Measurements from ENCODE around the gene TCEAL6.
"Not testable (repeated sequence)": the region's sequence is repeated elsewhere in the genome, so short reads cannot be mapped to it uniquely, and the experiment has no call there.

TCEAL6 gene

DNA sequence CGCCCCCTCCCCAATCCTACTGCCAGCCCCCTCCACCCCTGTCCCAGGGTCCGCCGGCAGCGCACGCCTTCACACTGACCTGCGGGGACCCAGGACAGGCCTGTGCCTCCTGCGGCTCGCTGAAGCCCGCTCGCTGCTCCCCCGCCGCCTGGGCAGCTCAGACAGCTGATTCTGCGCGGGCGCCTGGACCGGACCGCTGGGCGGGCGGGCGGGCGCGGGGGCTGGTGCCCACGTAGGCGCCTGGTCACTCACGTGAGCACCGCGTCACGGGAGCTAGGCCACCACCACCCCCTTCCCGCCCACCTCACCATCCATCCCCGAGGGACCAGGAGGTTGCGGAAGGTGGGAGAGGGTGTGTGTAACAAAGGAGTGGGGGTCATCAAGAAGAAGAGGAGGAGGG lies at the start of gene TCEAL6:
TSS of gene TCEAL6 (minus strand) at position 208 of the 400 bp plus-strand sequence.
- DNase-seq (ENCODE audit: low spot score): not testable (repeated sequence)

DNA sequence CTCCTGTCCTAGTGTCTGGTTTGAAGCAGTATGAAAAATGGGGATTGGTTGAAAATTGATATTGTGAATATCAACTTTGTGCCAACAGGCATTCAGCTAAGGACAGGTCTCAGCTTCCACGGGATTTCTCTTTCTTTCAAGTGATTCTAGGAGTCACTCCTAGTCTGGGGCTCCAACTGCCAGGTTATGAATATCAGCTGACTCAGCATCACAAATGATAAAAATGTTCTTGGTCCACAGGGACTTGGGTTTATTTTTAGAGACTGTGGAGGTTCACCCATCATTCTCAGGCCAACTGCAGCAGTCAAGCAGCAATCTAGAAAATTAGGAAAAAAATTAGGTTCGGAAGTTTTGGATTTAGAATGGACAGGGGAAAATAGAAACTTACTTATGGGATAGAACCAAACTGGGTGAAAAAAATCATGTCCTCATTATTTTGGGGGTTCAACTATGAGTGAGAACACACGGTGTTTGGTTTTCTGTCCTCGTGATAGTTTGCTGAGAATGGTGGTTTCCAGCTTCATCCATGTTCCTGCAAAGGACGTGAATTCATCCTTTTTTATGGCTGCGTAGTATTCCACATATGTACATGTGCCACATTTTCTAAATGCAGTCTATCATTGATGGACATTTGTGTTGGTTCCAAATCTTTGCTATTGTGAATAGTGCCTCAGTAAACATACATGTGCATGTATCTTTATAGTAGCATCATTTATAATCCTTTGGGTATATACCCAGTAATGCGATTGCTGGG lies 43.9 kb upstream of the TCEAL6 start:
- no peak for DNase-seq (ENCODE audit: low spot score)

DNA sequence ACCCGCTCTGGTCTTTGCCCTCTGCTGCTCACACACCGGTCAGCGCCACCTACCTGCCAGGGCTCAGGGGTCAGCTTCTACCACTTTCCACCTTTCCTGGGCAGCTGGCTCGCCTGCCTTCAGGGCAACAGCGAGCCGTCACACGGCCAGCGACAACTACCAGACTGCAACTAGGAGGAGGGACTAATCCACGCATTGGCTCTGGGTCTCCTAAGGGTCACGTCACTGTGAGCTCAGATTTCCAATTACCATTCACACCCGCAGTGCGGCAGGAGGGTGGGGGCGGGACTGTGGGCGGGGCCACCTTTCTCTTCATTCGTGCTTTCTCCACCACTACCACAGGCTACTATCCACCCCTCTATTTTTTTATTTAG lies 13.5 kb upstream of the TCEAL6 start, which contains the start of gene BEX5:
TSS of gene BEX5 (minus strand) at position 172 of the 374 bp plus-strand sequence. CDS start 1,712 bp downstream, outside the sequence.
- DNase-seq (ENCODE audit: low spot score): peak; percentile 88

DNA sequence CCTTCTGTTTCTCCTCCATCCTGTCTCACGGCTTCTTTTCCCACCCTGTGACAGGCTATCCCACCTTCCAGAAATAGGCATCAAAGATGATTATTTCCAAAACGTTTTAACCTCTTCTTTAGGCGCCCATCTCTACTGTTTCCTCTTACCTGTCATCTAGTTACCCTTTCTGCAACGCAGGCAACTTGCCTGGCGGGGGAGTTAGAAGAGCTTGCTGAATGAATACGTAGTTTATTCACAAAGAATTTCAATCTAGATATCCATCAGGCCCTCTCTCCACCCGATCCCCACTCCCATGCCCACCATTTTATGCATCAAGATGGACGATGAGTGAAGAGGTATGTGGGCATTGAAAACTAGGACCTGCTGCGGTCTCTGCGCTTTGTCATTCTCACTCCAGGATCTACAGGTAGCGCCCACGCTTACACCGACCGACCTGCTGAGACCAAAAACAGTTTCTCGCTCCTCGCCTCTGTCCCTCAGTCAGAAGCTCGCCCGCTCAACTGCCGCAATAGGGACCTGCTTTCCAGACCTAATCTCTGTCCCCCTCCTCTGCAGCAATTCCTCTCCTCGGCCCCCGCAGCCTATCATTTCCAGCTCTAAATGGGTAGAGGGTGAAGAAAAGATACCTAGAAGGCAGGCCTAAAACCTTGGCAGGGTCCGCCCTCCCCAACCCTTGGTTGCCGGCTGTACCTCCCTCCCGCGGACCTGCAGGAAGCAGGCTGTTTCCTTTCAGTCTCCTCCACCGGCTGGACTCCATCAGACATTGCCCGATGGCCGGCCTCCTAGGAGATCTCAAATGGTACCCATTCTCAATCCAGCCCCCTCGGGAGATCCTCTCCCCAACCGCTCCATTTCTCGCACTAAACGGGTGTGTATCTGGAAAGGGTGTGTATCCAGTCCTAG lies 12.9 kb upstream of the TCEAL6 start:
- DNase-seq (ENCODE audit: low spot score): peak; percentile 42

DNA sequence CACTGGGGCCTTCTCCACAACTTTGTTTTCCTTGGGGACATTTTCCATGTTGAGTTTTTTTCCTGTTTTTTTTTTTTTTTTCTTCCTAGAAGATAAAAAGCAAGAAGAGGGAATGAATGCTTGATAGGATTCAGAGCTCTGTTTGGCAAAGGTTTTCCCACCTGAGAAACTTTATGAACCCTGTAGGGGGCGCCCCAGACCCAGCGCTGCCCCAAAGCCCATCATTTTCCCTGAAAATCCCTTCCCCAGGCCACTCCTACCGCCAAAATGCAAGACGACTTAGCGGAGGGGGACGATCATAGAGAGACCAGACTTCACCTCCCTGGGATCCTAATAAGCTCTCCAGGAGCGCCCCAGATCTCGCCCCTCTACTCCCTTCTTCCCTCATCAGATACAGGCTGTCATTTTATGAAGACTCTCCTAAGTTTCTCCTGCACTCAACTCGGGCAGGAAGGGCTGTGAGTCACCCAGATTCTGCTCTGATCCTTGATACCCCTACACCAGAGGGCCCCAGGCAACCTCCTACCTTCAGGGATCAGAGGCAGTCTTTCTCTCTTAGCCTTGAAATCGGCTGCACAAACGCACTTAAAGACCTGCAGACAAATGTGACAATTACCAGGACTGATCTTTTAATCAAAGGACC lies 12.1 kb upstream of the TCEAL6 start:
- peak; percentile 17 for DNase-seq (ENCODE audit: low spot score)

DNA sequence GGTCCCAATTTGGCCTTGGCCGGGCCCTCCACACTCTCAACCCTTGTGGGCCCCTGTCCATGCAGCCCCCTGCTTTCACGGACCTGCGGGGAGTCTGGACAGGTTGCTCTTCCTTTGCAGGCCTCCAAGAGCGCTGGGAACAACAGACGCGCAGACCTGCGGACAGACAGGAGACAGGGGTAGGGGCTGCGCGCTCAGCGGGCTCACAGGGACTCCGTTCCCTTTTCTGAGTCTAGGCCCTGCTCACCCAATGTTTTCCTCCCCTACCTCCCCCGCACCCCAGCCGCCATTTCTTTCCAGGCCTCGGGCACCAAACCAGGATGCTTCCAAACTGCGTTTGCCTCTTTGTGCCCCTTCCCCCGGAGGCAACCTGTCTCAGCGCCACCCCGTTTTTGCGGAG lies 650 bp downstream of the TCEAL6 start:
- not testable (repeated sequence) for DNase-seq (ENCODE audit: low spot score)

DNA sequence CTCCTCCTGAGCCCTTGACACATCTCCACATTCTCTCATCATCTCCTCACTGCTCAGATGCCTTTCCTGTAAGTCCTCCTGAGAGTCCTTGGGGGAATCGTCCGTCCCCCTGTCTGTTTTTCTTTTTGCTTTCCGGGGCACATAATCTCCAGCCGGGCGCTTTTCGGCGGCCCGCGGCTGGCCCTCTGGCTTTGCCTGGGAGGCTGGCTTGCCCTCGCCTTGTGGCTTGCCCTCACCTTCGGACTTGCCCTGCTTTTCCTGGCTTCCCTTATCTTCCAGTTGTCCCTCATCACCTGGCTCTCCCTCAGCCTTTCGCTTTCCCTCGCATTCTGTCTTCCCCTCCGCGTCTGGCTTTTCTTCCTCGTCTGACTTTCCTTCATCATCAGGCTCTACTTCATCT lies 1.4 kb downstream of the TCEAL6 start:
- not testable (repeated sequence) for DNase-seq (ENCODE audit: low spot score)

DNA sequence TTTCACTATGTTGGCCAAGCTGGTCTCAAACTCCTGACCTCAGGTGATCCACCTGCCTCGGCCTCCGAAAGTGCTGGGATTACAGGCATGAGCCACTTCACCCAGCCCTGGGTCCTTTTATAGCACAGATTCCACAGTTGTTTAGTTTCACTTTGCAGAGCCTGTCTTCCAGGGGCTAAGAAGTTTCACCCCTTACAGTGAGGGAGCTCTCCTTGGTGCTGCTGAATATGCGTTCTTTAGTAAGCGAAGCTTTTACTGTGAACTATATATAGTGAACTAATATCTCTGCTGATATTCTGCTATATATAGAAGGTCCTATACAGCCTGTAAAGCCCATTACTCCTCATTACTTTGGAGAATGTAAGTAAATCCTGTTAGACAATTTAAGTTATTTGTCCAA lies 4.2 kb downstream of the TCEAL6 start:
- no peak for DNase-seq (ENCODE audit: low spot score)

DNA sequence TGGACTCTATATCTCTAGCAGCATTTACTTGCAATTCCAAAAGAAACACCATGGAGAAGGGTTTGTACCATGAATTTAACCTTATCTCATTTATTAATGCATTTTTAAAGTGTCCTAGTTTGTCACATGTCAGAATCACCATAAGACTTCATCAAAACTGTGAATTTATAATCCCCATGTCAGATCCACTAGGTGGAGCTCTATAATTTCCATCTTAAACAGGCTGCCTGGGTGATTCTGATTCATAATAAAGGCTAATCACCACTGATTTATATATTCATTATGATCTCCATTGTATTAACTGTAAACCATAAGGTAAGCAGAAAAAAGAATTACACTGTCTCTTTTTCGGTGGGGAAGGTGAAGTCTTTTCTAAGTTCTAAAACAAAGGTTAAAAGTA lies 12.8 kb downstream of the TCEAL6 start:
- peak; percentile 17 for DNase-seq (ENCODE audit: low spot score)

DNA sequence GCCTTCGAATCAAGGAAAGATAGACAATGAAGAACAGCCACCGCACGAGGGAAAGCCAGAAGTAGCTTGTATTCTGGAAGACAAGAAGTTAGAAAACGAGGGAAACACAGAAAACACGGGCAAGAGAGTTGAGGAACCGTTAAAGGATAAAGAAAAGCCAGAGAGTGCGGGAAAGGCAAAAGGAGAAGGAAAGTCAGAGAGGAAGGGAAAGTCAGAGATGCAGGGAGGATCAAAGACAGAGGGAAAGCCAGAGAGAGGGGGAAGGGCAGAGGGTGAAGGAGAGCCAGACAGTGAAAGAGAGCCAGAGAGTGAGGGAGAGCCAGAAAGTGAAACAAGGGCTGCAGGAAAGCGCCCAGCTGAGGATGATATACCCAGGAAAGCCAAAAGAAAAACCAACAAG lies 15.4 kb downstream of the TCEAL6 start:
- peak; percentile 2 for DNase-seq (ENCODE audit: low spot score)

DNA sequence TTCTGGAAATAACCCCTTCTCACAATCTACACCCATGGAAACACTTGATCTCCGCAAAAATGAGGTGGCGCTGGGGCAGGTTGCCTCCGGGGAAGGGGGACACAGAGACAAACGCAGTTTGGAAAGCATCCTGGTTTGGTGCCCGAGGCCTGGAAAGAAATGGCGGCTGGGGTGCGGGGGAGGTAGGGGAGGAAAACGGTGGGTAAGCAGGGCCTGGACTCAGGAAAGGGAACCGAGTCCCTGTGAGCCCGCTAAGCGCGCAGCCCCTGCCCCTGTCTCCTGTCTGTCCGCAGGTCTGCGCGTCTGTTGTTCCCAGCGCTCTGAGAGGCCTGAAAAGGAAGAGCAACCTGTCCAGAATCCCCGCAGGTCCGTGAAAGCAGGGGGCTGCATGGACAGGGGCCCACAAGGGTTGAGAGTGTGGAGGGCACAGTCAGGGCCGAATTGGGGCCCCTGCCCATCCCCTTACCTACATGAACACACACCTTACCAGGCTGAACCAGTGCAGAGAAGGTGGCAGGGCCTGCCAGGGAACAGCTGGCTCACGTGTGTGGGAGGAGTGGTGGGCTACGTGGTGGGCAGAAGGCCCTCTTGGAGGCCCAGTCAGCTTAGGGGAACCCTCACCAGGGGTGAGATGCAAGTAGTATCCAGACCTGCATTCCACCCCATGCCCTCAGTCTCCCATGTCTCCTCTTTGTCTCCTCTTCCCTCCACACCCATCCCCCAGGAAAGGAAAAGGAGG lies 16.0 kb downstream of the TCEAL6 start:
- not testable (repeated sequence) for DNase-seq (ENCODE audit: low spot score)

DNA sequence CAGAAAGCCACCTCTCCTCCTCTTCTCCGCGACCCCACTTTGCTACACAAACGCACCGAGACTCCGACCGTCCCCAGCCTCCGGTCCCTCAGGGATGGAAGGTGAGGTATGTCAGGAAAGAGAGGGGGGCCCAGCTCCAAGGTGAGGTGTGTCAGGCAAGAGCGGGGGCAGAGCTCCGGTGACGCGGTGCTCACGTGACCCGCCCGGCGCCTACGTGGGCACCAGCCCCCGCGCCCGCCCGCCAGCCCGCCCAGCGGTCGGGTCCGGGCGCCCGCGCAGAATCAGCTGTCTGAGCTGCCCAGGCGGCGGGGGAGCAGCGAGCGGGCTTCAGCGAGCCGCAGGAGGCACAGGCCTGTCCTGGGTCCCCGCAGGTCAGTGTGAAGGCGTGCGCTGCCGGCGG lies 16.8 kb downstream of the TCEAL6 start, which contains the start of gene TCEAL2:
TSS of gene TCEAL2 (plus strand) at position 244 of the 400 bp plus-strand sequence. CDS start 1,152 bp downstream, outside the sequence.
- not testable (repeated sequence) for DNase-seq (ENCODE audit: low spot score)

DNA sequence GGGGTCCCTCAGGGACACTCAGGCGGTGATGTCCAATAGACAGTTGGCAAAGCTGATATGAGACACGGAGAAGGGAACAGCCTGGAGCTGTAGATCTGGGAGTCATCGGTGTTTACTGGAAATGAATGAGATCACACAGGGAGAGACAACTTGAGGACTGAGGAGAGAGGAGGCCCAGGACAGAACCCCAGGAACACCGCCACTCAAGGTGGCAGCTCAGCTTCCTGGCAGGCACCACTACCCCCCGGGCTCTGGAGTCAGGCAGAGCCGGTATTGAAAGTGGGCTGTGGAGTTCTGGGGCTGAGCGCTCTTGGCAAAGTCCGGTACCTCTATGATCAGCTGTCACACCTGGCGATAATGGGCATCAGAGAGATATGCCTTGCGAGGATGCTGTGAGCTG lies 17.3 kb downstream of the TCEAL6 start:
- DNase-seq (ENCODE audit: low spot score): not testable (repeated sequence)

DNA sequence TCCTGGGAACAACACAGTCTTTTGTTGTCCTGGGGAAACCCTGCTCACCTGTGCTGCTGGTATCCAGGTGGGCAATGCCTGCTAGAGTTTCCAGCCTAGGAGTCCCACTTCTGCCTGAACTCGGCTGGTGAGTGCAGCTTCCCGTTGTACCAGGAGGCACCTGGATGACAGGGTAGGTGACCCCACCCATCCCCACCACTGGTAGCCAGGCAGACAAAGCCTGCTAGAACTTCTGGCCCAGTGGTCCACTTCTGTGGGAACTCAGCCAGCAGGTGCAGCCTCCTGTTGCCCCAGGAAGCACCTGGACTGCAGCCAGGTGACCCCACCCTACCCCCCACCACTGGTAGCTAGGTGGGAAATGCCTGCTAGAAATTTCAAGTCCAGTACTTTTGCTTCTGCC lies 26.5 kb downstream of the TCEAL6 start:
- no peak for DNase-seq (ENCODE audit: low spot score)

DNA sequence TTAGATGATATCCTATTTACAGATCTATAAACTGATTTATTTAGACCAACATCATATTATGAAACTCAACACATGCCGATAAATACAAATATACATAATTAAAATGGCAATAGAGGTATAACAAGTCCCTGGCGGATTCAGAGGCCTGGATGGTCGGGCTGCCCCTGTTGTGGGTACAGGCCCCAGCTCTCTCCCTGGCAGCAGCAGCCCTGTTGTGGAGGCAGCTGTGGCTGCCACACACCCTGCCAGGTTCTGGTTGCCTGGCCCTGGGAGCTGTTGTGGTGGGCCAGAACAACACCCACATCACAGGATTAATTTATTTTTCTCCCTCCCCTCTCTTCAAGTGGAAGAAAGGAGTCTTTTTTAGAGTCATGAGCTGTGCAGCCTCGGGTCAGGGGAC lies 28.9 kb downstream of the TCEAL6 start:
- DNase-seq (ENCODE audit: low spot score): no peak
